Measurements from ENCODE around the gene BLOC1S4. TPM values are rescaled to one million over a fixed set of nuclear protein-coding genes. Genes with fewer than 3 reads are reported as not detected.

Gene BLOC1S4
- total and polyA plus RNA-seq, 12 donors: 6.5 to 31.7 (median 17.5) TPM

- WGBS, 4 donors: 0 to 1% (median 1%) methylated on average over 69 to 72 of the region's 72 CpGs
- Histone ChIP-seq H3K27ac (peak within 1 kb of the TSS in 4 of 5 donors; percentile 55 to 92 (median 77)), H3K4me3 (peak within 1 kb of the TSS; percentile 24 to 97 (median 73)), H3K36me3 (replicated peaks in 1 of 2) (no peaks in the 10 kb centered on the region), H3K9me3 (replicated peaks in 1 of 3) (no peaks in the 10 kb centered on the region), H3K4me1 (replicated peaks in 1 of 2) (peaks cover 19 to 46% of the 10 kb centered on the region in 2 donors), H3K27me3 (no peaks in the 10 kb centered on the region)
- TF ChIP-seq POLR2A (IDR thresholded peaks at IDR 0.05) (peak in 1 of 2 donors; percentile 45), CTCF (IDR thresholded peaks at IDR 0.05) (peak in 1 of 6 experiments; percentile 33)
- intact Hi-C loops (cut with DNase I): no loop called here
- peak; percentile 96 to 98 (median 96) for DNase-seq
Measured at GRCh38 chr4:6709230-6710114, 6.5 kb upstream of the BLOC1S4 start, which contains the start of gene MRFAP1L1. TSS of gene MRFAP1L1 (minus strand) at chr4:6709865. CDS start at chr4:6709629, 236 bp downstream.

- DNase-seq: peak in 1 of 7 donors; percentile 9
- intact Hi-C loops (cut with DNase I): no loop called here
- Histone ChIP-seq H3K27me3 (no peaks in the 10 kb centered on the region), H3K4me1 (replicated peaks in 1 of 2) (peaks cover 19 to 44% of the 10 kb centered on the region in 2 donors), H3K4me3 (peak overlapping the region in 2 of 4 donors; percentile 84 to 97), H3K27ac (peak overlapping the region in 4 of 5 donors; percentile 55 to 92 (median 77)), H3K36me3 (replicated peaks in 1 of 2) (no peaks in the 10 kb centered on the region), H3K9me3 (replicated peaks in 1 of 3) (no peaks in the 10 kb centered on the region)
- no peak for TF ChIP-seq POLR2A (IDR thresholded peaks at IDR 0.05)
- no peak for TF ChIP-seq CTCF (IDR thresholded peaks at IDR 0.05)
- 0 to 16% (median 9%) methylated on average over 5 to 6 of the region's 6 CpGs for WGBS, 4 donors
Measured at GRCh38 chr4:6710282-6710681, 5.7 kb upstream of the BLOC1S4 start.

GRCh38 chr4:6710996-6711395 lies 5.0 kb upstream of the BLOC1S4 start:
- Histone ChIP-seq H3K9me3 (replicated peaks in 1 of 3) (no peaks in the 10 kb centered on the region), H3K4me1 (replicated peaks in 1 of 2) (peaks cover 19 to 37% of the 10 kb centered on the region in 2 donors), H3K27ac (no peak overlapping the region), H3K4me3 (no peak overlapping the region), H3K36me3 (replicated peaks in 1 of 2) (no peaks in the 10 kb centered on the region), H3K27me3 (no peaks in the 10 kb centered on the region)
- TF ChIP-seq POLR2A (IDR thresholded peaks at IDR 0.05) (no peak), CTCF (IDR thresholded peaks at IDR 0.05) (no peak)
- no peak for DNase-seq
- intact Hi-C loops (cut with DNase I): no loop called here
- WGBS, 4 donors: 76 to 80% (median 79%) methylated on average over 2 of the region's 2 CpGs

- Histone ChIP-seq H3K9me3 (replicated peaks in 1 of 3) (no peaks in the 10 kb centered on the region), H3K4me1 (replicated peaks in 1 of 2) (peaks cover 4 to 17% of the 10 kb centered on the region in 2 donors), H3K27me3 (no peaks in the 10 kb centered on the region), H3K4me3 (no peak overlapping the region), H3K27ac (no peak overlapping the region), H3K36me3 (replicated peaks in 1 of 2) (no peaks in the 10 kb centered on the region)
- intact Hi-C loops (cut with DNase I): loop anchor here in 1 of 2 donors (5.0 kb wide), 1 partner anchor 352 kb away; the partner anchor contains the start of gene GRPEL1
- TF ChIP-seq POLR2A (IDR thresholded peaks at IDR 0.05) (no peak), CTCF (IDR thresholded peaks at IDR 0.05) (no peak)
- WGBS, 4 donors: 67 to 83% (median 71%) methylated on average over 1 of the region's 1 CpG
- DNase-seq: peak in 1 of 7 donors; percentile 1
Measured at GRCh38 chr4:6714954-6715353, 1.0 kb upstream of the BLOC1S4 start.
